NCI-H524 treated with DMSO at 0.1 percent for 48 hours (cell line): Measurements from ENCODE around the gene PGRMC2.

Experiments used
- DNase-seq: peaks from one replicate; lab custom pipeline; 2025; lab: John Stamatoyannopoulos, UW

The PGRMC2 gene

DNA sequence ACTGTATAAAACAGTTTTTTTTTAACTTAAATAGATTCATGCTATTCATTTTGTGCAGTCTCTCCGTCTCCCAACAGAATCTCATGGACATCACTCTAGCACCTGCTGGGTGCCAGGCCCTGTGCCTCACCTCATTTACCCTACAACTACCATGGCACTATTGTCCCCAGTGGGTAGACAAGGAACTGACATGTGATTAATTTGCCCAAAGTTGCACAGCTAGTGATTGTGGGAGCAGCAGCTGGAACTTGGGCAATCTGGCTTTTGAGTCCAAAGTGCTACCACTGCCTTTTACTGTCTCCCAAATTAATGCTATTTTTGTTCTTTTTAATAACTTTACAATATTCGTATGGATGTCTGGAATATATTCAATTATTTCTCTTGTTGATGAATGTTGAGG, 11.2 kb upstream of the PGRMC2 start:
- DNase-seq: no peak

GRCh38 chr4:128298146-128298758, 10.6 kb upstream of the PGRMC2 start:
- DNase-seq: no peak

DNA sequence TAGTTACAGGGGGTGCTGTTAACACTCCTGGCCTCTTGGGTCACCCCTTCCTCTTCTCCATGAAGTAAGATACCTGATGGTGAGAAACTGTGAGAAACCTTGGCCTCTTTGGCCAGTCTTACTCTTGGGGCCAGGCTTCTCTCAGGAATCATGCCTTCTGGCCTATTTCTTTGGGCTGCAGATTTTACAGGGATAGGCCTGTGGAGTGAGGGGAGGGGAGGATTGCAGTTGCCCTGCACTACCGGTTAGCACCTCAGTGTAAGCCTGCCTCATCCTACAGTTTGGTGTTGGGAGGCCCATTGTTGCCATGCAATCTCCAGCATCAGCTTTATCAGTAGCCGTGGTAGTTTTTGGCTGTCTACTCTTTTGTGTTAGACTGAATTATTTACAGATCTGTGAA, 7.6 kb upstream of the PGRMC2 start:
- no peak for DNase-seq

- DNase-seq: no peak
These were observed 6.9 kb upstream of the PGRMC2 start for GRCh38 chr4:128294464-128294863.

- DNase-seq: no peak
These were observed 4.7 kb upstream of the PGRMC2 start for GRCh38 chr4:128292349-128292748.

DNA sequence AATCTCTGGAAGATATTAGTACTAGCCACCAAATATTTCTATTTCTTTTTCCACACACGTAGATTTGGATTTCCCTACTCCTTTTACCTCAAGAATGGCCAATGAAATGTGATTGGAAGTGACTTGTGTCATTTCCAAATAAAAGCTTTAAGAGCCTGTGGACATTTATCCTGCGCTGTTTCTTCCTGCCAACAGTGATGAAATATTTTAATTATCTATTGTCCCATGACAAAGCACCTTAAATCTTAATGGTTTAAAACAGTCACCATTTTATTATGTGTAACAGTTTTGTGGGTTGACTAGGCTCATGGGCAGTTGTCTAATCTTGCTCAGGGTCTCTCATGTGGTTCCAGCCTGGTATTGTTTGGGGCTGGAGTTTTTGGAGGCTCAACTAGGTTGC, 3.5 kb upstream of the PGRMC2 start:
- DNase-seq: no peak

- no peak for DNase-seq
These were observed 2.9 kb upstream of the PGRMC2 start for GRCh38 chr4:128290526-128290925.

- DNase-seq: no peak
These were observed 2.0 kb upstream of the PGRMC2 start for GRCh38 chr4:128289523-128290158.

DNA sequence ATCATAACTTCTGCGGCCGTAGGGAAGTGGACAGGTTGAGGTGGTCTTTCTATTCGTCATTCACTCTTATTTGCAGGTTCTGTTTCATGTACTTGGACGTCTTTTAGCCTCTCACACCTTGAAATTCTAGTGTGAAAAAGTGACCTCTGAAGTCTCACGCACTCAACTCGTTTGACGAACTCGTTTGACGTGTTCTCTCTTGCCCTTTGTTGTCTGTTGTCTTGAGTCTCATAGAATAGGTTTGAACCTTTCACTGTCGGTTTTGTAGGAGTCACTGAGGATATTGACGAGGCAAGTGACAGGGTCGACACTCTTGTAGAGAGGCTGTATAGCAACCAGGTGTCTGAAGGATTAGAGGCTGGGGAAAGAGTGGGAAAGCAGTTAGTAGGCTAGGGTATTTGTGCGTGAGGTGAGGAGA, 1.1 kb upstream of the PGRMC2 start:
- peak; percentile 7 for DNase-seq

DNA sequence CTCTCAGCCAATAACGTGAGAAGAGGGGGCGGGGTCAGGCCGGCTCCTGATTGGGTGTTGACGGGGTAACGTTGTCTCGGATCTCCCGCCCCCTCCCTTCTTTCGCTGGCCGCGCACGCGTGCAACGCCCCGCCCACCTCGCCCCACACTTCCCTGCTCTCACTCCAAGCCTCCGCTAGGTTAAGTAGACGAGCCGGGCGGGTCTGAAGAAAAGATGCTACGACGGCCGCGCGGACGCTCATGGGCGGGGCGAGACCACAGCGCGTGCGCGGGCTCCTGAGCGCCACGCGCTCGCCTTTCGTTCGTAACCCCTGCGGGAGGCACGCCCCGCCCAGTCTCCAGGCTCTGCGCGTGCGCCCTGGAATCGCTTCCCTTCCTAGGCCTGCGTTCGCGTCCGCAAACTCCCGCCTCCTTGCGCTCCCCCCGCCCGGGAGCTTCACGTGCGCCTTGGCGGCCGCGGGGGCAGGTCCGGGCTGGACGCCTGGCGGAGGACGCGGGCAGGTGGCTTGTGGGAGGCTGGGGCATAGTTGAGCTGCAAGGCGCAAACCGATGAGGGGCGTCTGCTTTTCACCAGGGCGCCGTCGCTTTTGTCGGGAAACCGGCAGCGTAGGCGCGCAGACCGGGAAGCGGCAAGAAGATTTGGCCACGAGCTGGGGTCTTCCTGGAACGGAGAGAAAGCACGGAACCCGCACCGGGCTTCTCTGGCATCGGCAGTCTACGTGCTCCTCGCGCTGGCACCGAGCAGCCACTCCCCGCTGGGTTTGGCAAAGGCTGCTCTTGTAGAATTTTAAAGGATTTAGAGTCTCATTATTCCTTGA, 467 bp upstream of the PGRMC2 start:
- DNase-seq: peak; percentile 87

- DNase-seq: no peak
These were observed 1.0 kb downstream of the PGRMC2 start for GRCh38 chr4:128286474-128287058.

- DNase-seq: no peak
These were observed 2.3 kb downstream of the PGRMC2 start for GRCh38 chr4:128285085-128285997.

GRCh38 chr4:128284317-128284716, 3.3 kb downstream of the PGRMC2 start:
- DNase-seq: no peak

- DNase-seq: no peak
These were observed 4.5 kb downstream of the PGRMC2 start for GRCh38 chr4:128283071-128283470.

GRCh38 chr4:128282516-128282915, 5.1 kb downstream of the PGRMC2 start:
- no peak for DNase-seq

DNA sequence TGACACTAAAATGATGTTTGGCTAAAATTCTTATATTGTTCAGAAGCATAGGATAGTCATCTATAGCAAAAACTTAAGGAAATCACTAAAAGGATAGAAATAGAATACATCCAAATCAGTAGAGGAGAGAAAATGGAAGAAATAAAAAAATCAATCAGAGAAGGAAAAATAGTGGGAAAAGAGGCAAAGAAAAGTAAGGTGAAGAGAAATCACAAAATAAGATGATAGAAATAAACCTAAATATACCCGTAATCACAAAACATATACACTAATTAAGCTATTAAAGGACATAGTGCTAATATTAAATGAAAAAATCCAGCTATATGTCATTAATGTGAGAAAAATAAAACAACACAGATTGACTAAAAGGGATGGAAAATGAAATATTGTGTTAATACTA, 6.3 kb downstream of the PGRMC2 start:
- no peak for DNase-seq

GRCh38 chr4:128279624-128280225, 7.9 kb downstream of the PGRMC2 start:
- no peak for DNase-seq

GRCh38 chr4:128277856-128278255, 9.8 kb downstream of the PGRMC2 start:
- DNase-seq: no peak

- no peak for DNase-seq
These were observed 12.3 kb downstream of the PGRMC2 start for GRCh38 chr4:128275346-128275745.

DNA sequence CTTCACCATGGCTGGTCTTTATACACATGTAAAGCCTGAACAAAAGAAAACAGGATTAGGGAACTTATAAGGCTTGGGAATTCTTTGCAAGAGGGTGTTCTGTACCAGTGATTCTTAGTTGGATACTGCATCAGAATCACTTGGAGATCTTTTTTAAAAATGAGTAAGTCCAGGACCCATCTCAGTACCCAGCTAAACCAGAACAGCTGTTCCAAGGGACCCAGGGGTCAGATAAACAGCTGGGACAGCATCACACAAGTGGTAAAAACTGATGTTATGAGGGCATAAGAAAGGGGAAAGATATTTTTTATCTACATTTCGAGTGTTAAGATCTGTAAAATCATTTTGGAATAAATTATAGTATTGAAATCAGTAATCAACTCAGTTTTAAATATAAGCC, 16.1 kb downstream of the PGRMC2 start:
- no peak for DNase-seq

DNA sequence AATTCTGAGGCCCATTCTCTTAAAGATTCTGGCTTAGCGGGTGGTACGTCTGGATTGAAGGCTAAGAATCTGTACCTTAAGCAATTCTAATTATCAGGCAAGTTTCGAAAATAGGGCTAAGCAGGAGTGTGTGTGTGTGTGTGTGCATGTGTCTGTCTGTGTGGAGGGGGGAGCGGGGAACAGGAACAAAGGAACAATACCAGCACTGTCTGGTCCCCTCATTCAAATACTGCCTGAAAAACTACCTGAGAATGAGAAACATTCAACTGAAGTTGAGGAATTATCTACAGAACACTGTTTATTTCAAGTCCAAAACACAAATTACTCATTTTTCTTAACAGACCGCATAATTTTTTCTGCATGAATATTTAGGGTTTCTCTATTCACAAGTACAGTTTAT, 18.6 kb downstream of the PGRMC2 start:
- DNase-seq: no peak
